ENCODE data around the gene EVC. TPM values are rescaled to one million over a fixed set of nuclear protein-coding genes. Genes with fewer than 3 reads are reported as not detected.

The EVC gene
- total RNA-seq, 2 donors from 2014 or later = 25.5 to 29.0 TPM

DNA sequence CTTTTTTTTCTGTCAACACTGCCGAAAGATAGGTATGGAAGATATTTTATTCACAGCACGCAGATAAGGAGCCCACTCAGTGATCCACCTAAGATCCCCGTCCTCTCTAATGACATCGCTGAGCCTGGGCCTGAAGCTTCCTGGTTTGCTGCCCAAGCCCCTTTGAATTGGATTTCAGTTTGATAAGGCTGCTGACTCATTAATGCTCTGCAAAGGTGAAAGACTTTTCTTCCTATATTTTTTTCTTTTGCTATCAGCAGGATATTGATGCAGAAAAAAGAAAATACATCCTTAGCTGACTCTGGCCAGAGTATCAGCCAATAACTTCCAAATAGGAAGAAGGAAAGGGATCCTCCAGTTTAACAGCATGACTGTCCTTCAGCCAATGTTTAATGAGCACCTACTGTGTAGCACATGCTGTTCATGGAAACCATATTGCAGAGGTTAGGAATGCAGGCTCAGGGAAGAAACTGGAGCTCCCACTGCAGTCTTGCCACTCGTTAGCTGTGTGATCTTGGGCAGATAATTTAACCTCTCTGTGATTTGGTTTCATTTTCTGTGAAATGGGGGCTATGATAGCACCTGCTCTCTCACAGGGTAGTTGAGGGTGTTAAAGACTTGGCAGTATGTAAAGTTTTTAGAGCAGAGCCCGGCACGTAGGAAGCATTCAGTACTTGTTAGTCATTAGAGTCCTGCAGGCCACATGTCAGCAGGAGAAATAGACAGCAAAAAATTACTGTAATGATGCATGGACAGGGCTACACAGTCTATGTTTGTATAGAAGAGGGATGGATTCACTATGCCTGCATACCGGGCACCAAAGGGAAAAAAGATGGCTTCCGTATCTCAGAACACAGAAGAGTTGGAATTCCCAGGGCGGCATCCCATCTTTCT lies 39.3 kb downstream of the EVC start:
- Mint-ChIP-seq H3K4me3 (no peak overlapping the region), H3K27me3 (ENCODE audit: insufficient read depth) (peaks cover 17% of the 10 kb centered on the region), H3K4me1 (peaks cover 23% of the 10 kb centered on the region), H3K27ac (no peak overlapping the region), H3K36me3 (ENCODE audit: low read depth) (peaks cover 60% of the 10 kb centered on the region), H3K9me3 (no peaks in the 10 kb centered on the region)
- Histone ChIP-seq H3K4me1 (ENCODE audit: control insufficient read depth, insufficient read depth, low read length) (peaks cover 22% of the 10 kb centered on the region), H3K9ac (ENCODE audit: extremely low read depth, low read length, poor library complexity, severe bottlenecking) (no peak overlapping the region), H3K4me3 (ENCODE audit: low read length) (no peak overlapping the region), H3K9me3 (ENCODE audit: control insufficient read depth, low read length) (no peaks in the 10 kb centered on the region), H3K36me3 (ENCODE audit: control insufficient read depth, insufficient read depth, low read length) (peaks cover 11% of the 10 kb centered on the region), H3K27ac (ENCODE audit: low read depth, low read length) (no peak overlapping the region), H3K27me3 (ENCODE audit: control insufficient read depth, insufficient read depth, low read length, poor library complexity, severe bottlenecking) (no peaks in the 10 kb centered on the region)
- DNase-seq = no peak
- 93% methylated on average over 5 to 10 of the region's 10 CpGs for WGBS, 2 experiments (ENCODE audit: insufficient coverage in 1 of 2, insufficient read length in 1 of 2)
- no peak for TF ChIP-seq CTCF (conservative IDR thresholded peaks at IDR 0.05)

- DNase-seq = peak; percentile 62
- Mint-ChIP-seq H3K4me1 (peaks cover 23% of the 10 kb centered on the region), H3K9me3 (no peaks in the 10 kb centered on the region), H3K27me3 (ENCODE audit: insufficient read depth) (peaks cover 17% of the 10 kb centered on the region), H3K4me3 (no peak overlapping the region), H3K36me3 (ENCODE audit: low read depth) (peaks cover 61% of the 10 kb centered on the region), H3K27ac (peak overlapping the region; percentile 45)
- Histone ChIP-seq H3K27me3 (ENCODE audit: control insufficient read depth, insufficient read depth, low read length, poor library complexity, severe bottlenecking) (no peaks in the 10 kb centered on the region), H3K36me3 (ENCODE audit: control insufficient read depth, insufficient read depth, low read length) (peaks cover 7% of the 10 kb centered on the region), H3K9ac (ENCODE audit: extremely low read depth, low read length, poor library complexity, severe bottlenecking) (no peak overlapping the region), H3K9me3 (ENCODE audit: control insufficient read depth, low read length) (no peaks in the 10 kb centered on the region), H3K4me3 (ENCODE audit: low read length) (no peak overlapping the region), H3K27ac (ENCODE audit: low read depth, low read length) (no peak overlapping the region), H3K4me1 (ENCODE audit: control insufficient read depth, insufficient read depth, low read length) (peaks cover 22% of the 10 kb centered on the region)
- no peak for TF ChIP-seq CTCF (conservative IDR thresholded peaks at IDR 0.05)
- 73 to 83% methylated on average over 11 to 17 of the region's 17 CpGs for WGBS, 2 experiments (ENCODE audit: insufficient coverage in 1 of 2, insufficient read length in 1 of 2)
Measured at GRCh38 chr4:5750946-5751665, 40.1 kb downstream of the EVC start.

- Histone ChIP-seq H3K27ac (ENCODE audit: low read depth, low read length) (no peak overlapping the region), H3K27me3 (ENCODE audit: control insufficient read depth, insufficient read depth, low read length, poor library complexity, severe bottlenecking) (no peaks in the 10 kb centered on the region), H3K9ac (ENCODE audit: extremely low read depth, low read length, poor library complexity, severe bottlenecking) (no peak overlapping the region), H3K4me3 (ENCODE audit: low read length) (no peak overlapping the region), H3K9me3 (ENCODE audit: control insufficient read depth, low read length) (no peaks in the 10 kb centered on the region), H3K4me1 (ENCODE audit: control insufficient read depth, insufficient read depth, low read length) (peaks cover 21% of the 10 kb centered on the region), H3K36me3 (ENCODE audit: control insufficient read depth, insufficient read depth, low read length) (peaks cover 14% of the 10 kb centered on the region)
- no peak for TF ChIP-seq CTCF (conservative IDR thresholded peaks at IDR 0.05)
- Mint-ChIP-seq H3K36me3 (ENCODE audit: low read depth) (peaks cover 63% of the 10 kb centered on the region), H3K9me3 (no peaks in the 10 kb centered on the region), H3K27me3 (ENCODE audit: insufficient read depth) (peaks cover 19% of the 10 kb centered on the region), H3K4me1 (peaks cover 23% of the 10 kb centered on the region), H3K4me3 (no peak overlapping the region), H3K27ac (peak overlapping the region; percentile 61)
- no peak for DNase-seq
- WGBS, 2 experiments (ENCODE audit: insufficient coverage in 1 of 2, insufficient read length in 1 of 2) = 53 to 63% methylated on average over 4 to 14 of the region's 14 CpGs
Measured at GRCh38 chr4:5751666-5752375, 40.8 kb downstream of the EVC start.
